NCI-H774 (cell line): ENCODE data around the gene A4GNT.
"Not testable (repeated sequence)": the region's sequence is repeated elsewhere in the genome, so short reads cannot be mapped to it uniquely, and the experiment has no call there.

ENCODE experiments used
- DNase-seq: peaks from one replicate; lab custom pipeline; 2025; lab: John Stamatoyannopoulos, UW

A4GNT gene

GRCh38 chr3:138118612-138119422, 13.4 kb downstream of the A4GNT start:
- peak; percentile 62 for DNase-seq

GRCh38 chr3:138114988-138115971, 16.9 kb downstream of the A4GNT start, which contains the start of gene DZIP1L:
Gene DZIP1L, minus strand, starts transcription at chr3:138115608. Its CDS starts 11,637 bp downstream, at chr3:138103971.
- DNase-seq, result peak; percentile 7

DNA sequence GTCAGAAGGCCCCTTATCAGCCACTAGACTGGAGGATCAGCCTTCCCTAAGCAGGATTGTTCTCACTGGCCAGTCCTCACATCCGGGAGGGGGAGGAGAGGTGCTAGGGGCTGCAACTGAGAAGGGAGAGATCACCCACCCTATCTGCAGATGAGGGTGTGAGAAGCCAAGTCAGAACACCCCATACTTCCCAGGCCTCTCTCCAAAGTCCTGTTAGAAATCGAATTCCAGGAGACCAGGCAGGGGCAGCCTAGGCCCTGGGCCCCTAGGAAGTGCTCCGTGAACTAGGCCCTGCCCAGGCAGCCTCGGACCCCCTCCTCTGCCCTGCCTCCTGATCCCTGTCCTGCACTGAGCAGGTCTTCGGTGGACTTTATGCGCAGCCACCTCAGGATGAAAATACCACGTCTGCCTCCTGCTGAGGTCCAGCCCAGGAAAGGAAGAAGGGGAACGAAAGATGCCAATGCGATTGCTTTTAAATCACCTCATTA, 17.7 kb downstream of the A4GNT start:
- no peak for DNase-seq

GRCh38 chr3:138113326-138113725, 18.9 kb downstream of the A4GNT start:
- DNase-seq, result peak; percentile 21

- DNase-seq, result no peak
Observed at GRCh38 chr3:138112362-138112761, 19.8 kb downstream of the A4GNT start.

- DNase-seq, result no peak
Observed at GRCh38 chr3:138105598-138105997, 26.6 kb downstream of the A4GNT start.

GRCh38 chr3:138103466-138103865, 28.7 kb downstream of the A4GNT start:
- DNase-seq, result no peak

GRCh38 chr3:138101351-138101940, 30.7 kb downstream of the A4GNT start:
- DNase-seq, result not testable (repeated sequence)

DNA sequence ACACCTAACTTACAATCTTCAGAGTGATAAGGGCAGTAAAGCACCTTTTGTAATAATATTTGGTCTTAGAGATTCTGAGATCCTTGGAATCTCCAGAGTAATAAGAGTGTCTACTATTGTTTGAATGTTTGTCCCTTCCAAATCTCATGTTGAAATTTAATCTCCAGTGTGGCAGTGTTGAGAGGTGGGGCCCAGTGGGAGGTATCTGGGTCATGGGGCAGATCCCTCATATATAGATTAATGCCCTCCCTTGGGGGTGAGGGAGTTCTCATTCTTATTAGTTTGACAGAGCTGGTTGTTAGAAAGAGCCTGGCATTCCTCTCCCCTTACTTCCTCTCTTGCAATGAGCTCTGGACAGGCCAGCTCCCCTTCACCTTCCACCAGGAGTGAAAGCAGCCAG, 32.8 kb downstream of the A4GNT start:
- no peak for DNase-seq

- no peak for DNase-seq
Observed at GRCh38 chr3:138097192-138098172, 34.7 kb downstream of the A4GNT start.

DNA sequence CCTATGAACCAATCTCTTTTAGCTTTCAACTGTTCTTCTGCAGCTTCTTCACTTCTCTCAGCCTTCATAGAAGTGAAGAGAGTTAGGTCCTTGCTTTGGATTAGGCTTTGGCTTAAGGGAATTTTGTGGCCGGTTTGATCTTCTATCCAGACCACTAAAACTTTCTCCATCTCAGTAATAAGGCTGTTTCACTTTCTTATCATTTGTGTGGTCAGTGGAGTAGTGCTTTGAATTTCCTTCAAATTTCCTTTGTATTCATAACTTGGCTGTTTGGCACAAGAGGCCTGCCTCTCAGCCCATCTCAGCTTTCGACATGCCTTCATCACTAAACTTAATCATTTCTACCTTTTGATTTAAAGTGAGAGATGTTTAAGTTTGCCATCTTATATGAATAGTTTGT, 38.5 kb downstream of the A4GNT start:
- DNase-seq, result no peak

DNA sequence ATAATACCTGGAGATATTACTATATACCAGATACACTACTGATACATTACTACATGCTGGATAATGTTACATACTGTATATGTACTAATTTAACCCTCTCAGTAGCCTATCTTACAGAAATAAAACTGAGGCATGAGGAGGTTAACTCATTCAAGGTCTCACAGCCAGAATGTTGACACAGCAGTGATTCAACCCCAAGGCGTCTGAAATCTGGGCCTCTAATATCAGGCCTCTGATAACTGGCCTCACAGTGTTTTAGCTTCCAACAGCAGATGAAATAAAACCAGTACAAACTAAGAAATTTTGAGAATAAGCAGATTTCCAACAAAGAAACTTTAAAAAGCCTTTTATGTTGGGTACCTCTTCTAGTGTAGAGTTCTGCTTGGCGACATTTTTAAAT, 40.2 kb downstream of the A4GNT start:
- no peak for DNase-seq

DNA sequence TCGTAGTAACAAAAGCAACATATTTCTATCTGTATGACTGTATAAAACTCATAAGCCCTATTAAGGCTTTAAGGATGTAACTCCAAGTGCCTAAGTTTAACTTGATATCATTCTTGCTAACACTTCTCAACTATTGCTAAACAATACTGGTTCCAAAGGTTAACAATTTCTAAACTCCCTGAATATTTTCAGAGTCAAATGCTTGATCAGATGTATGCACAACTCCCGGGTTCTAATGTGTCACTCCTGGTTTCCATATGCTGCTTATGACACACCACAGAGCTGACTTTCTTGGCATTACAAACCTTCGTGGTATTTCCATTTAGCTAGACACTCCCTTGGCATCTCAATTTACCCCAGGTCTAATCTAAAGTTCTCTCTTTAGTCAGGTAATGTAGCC, 43.1 kb downstream of the A4GNT start:
- DNase-seq, result no peak

GRCh38 chr3:138085745-138086144, 46.4 kb downstream of the A4GNT start:
- not testable (repeated sequence) for DNase-seq

- DNase-seq, result no peak
Observed at GRCh38 chr3:138084196-138084595, 48.0 kb downstream of the A4GNT start.

GRCh38 chr3:138082992-138083386, 49.2 kb downstream of the A4GNT start:
- no peak for DNase-seq

DNA sequence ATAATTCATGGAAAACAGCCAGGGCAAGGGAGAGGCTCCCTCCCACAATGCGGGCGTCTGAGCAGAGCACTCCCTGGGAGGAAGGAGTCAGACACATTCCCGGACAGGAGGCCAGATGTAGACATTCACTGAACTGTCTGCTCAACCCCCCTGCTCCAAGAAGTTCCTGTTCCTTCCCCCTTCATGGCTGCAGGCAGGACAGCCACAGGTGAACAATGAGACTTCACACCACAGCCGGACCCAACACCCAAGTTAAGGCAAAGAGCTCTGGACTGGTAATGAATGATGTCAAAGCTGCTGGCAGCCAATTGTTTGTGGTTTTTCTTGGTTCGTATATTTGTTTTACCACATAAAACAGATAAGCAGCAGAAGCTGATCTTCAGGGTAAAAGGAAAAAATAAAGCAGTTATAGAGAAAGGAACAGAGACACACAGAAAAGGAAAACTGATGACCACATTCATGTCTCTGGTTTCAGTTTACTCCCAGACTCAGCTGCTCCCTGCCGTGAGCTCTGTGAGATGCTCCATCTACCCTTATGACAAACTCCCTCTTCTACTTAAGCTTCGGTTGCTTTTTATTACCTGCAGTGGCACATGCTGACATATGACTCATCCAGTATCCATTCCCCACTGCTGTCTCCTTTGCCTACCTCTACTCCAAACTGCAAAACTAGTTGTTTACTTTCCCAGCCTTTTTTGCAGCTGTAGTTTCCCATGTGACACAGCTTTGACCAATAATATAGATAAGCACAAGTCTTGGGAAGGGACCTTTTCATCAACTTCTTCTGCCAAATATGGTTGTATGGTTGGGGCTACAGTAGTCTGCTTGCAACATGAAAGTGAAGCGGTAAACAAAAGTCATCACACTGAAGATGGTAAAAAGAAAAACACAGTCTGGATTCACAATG, 49.9 kb downstream of the A4GNT start:
- DNase-seq, result no peak

DNA sequence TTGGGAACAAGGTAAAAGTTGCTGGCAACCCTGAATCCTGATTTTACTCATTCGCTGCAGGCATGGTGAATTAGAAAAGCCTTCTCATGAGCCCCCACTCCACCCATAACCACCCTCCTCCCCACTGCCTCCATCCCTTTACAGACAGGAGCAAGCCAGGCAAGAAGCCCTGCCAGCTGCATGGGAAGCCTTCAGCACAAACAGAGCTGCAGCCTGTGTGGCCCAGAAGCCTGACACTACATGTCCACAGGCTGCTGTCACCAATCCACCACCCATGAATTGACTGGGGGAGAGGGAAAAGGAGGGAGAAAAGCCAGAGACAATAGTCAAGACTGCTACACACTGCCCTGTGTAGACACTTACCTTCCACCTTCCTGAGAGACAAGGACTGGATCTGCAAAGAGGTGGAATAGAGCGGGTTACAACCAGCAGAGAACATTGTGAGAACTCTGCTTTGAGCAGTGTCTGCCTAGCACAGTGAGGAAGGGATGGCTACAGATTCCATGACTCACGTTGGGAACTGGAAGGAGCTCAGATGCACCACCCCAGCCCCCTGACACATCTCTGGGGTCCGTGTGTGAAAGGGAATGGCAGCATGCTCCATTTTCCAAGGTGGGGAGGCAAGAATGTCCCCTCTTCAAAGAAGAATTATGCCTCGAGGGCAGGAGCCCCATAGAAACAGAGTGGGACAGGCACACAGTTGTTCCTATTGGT, 50.7 kb downstream of the A4GNT start:
- no peak for DNase-seq

- DNase-seq, result no peak
Observed at GRCh38 chr3:138079901-138080300, 52.3 kb downstream of the A4GNT start.
